ENCODE data around the gene NR2C2. TPM values are rescaled to one million over a fixed set of nuclear protein-coding genes. Genes with fewer than 3 reads are reported as not detected.

Gene NR2C2
- total RNA-seq, 6 experiments from 2014 or later = 23.7 to 35.2 (median 28.6) TPM

- no peak for DNase-seq
- Mint-ChIP-seq H3K4me3 (no peak overlapping the region), H3K27ac (no peak overlapping the region), H3K4me1 (ENCODE audit: low read depth) (no peaks in the 10 kb centered on the region), H3K27me3 (ENCODE audit: insufficient read depth) (peaks cover 41% of the 10 kb centered on the region), H3K9me3 (no peaks in the 10 kb centered on the region), H3K36me3 (ENCODE audit: low read depth) (no peaks in the 10 kb centered on the region)
- TF ChIP-seq CTCF (IDR thresholded peaks at IDR 0.05) = no peak
These were observed 34.1 kb upstream of the NR2C2 start for GRCh38 chr3:14913071-14913925.

- peak; percentile 14; the same call in 1 of the 2 replicates for TF ChIP-seq CTCF (IDR thresholded peaks at IDR 0.05)
- no peaks in the 10 kb centered on the region for H3K36me3 Mint-ChIP-seq (ENCODE audit: low read depth)
- no peaks in the 10 kb centered on the region for H3K4me1 Mint-ChIP-seq (ENCODE audit: low read depth)
- no peaks in the 10 kb centered on the region for H3K9me3 Mint-ChIP-seq
- DNase-seq = no peak
- H3K4me3 Mint-ChIP-seq = no peak overlapping the region
- no peak overlapping the region for H3K27ac Mint-ChIP-seq
- peaks cover 41% of the 10 kb centered on the region for H3K27me3 Mint-ChIP-seq (ENCODE audit: insufficient read depth)
These were observed 33.2 kb upstream of the NR2C2 start for GRCh38 chr3:14913926-14914778.

GRCh38 chr3:14914779-14915117 is 32.6 kb upstream of the NR2C2 start:
- peaks cover 41% of the 10 kb centered on the region for H3K27me3 Mint-ChIP-seq (ENCODE audit: insufficient read depth)
- TF ChIP-seq CTCF (IDR thresholded peaks at IDR 0.05) = no peak
- no peaks in the 10 kb centered on the region for H3K36me3 Mint-ChIP-seq (ENCODE audit: low read depth)
- H3K9me3 Mint-ChIP-seq = no peaks in the 10 kb centered on the region
- H3K27ac Mint-ChIP-seq = no peak overlapping the region
- DNase-seq = no peak
- no peaks in the 10 kb centered on the region for H3K4me1 Mint-ChIP-seq (ENCODE audit: low read depth)
- no peak overlapping the region for H3K4me3 Mint-ChIP-seq

GRCh38 chr3:14915636-14916222 is 31.7 kb upstream of the NR2C2 start:
- Mint-ChIP-seq H3K4me3 (no peak overlapping the region), H3K27me3 (ENCODE audit: insufficient read depth) (peaks cover 37% of the 10 kb centered on the region), H3K9me3 (no peaks in the 10 kb centered on the region), H3K36me3 (ENCODE audit: low read depth) (no peaks in the 10 kb centered on the region), H3K27ac (no peak overlapping the region), H3K4me1 (ENCODE audit: low read depth) (peaks cover under 1% of the 10 kb centered on the region; the same call in 1 of the 2 replicates)
- peak; percentile 25; the same call in 1 of the 2 replicates for TF ChIP-seq CTCF (IDR thresholded peaks at IDR 0.05)
- no peak for DNase-seq

GRCh38 chr3:14918356-14918860 is 29.0 kb upstream of the NR2C2 start:
- no peak for TF ChIP-seq CTCF (IDR thresholded peaks at IDR 0.05)
- Mint-ChIP-seq H3K4me3 (no peak overlapping the region), H3K36me3 (ENCODE audit: low read depth) (no peaks in the 10 kb centered on the region), H3K27me3 (ENCODE audit: insufficient read depth) (peaks cover 26% of the 10 kb centered on the region), H3K27ac (no peak overlapping the region), H3K9me3 (no peaks in the 10 kb centered on the region), H3K4me1 (ENCODE audit: low read depth) (peaks cover 17% of the 10 kb centered on the region)
- no peak for DNase-seq

Data from HFFc6 (cell line).